Liver (tissue), 9 donors: ENCODE results near the gene ARFGAP1. TPM values are rescaled to one million over a fixed set of nuclear protein-coding genes. Genes with fewer than 3 reads are reported as not detected.

Experiments used
- DNase-seq: peaks from one replicate; pipeline ENCODE4 v3.0.0-alpha.2; 2017; ENCODE audit warnings: low spot score
- H3K27ac ChIP-seq, 2 donors: one replicate each; pipeline ENCODE4 v1.7.0; 2013; ENCODE audit warnings: inconsistent platforms in 2 of 2, low read length in 2 of 2, control low read depth in 1 of 2, low read depth in 1 of 2, mild to moderate bottlenecking in 1 of 2
- H3K27me3 ChIP-seq, 4 donors: one replicate each; pipeline versions ENCODE4 v1.6.1 to v1.7.0; 2013; ENCODE audit warnings: low read length in 3 of 4, inconsistent platforms in 1 of 4, mild to moderate bottlenecking in 1 of 4, moderate library complexity in 1 of 4; ENCODE audit not compliant: control insufficient read depth in 4 of 4, insufficient read depth in 4 of 4
- H3K36me3 ChIP-seq, 4 donors: one replicate each; pipeline versions ENCODE4 v1.6.1 to v1.7.0; 2013; ENCODE audit warnings: low read length in 3 of 4, mild to moderate bottlenecking in 3 of 4, low read depth in 1 of 4, moderate library complexity in 1 of 4; ENCODE audit not compliant: control insufficient read depth in 4 of 4, insufficient read depth in 3 of 4
- H3K4me1 ChIP-seq, 4 donors: one replicate each; pipeline versions ENCODE4 v1.6.1 to v1.7.0; 2013; ENCODE audit warnings: low read length in 3 of 4, mild to moderate bottlenecking in 3 of 4, moderate library complexity in 1 of 4; ENCODE audit not compliant: control insufficient read depth in 4 of 4, insufficient read depth in 4 of 4
- H3K4me3 ChIP-seq, 3 donors: one replicate each; pipeline versions ENCODE4 v1.6.1 to v1.7.0; 2013; ENCODE audit warnings: low read length in 3 of 3, control low read depth in 1 of 3, low read depth in 1 of 3, mild to moderate bottlenecking in 1 of 3
- H3K9ac ChIP-seq, 2 donors: one replicate each; pipeline ENCODE4 v1.7.0; 2013; ENCODE audit warnings: low read length in 2 of 2, mild to moderate bottlenecking in 2 of 2, moderate library complexity in 2 of 2, control low read depth in 1 of 2, low read depth in 1 of 2
- H3K9me3 ChIP-seq, 4 donors: one replicate each; pipeline versions ENCODE4 v1.6.1 to v1.7.0; 2013; ENCODE audit warnings: low read length in 3 of 4; ENCODE audit not compliant: control insufficient read depth in 4 of 4
- FOXA1 ChIP-seq: IDR thresholded peaks from 2 replicates; pipeline ENCODE4 v1.6.1; 2016; ENCODE audit warnings: antibody characterized with exemption
- FOXA2 ChIP-seq: IDR thresholded peaks from 2 replicates; pipeline ENCODE4 v1.6.1; 2016; ENCODE audit warnings: antibody characterized with exemption
- GABPA ChIP-seq, 2 donors: IDR thresholded peaks in 1 of 2; conservative IDR thresholded peaks in 1 of 2; 2 replicates each; pipeline ENCODE4 v1.6.1; 2016; ENCODE audit warnings: antibody characterized with exemption in 2 of 2, mild to moderate bottlenecking in 1 of 2, moderate library complexity in 1 of 2
- HNF4A ChIP-seq, 2 donors: conservative IDR thresholded peaks; 2 replicates each; pipeline ENCODE4 v1.6.1; 2016; ENCODE audit warnings: antibody characterized with exemption in 2 of 2, mild to moderate bottlenecking in 2 of 2
- HNF4G ChIP-seq: IDR thresholded peaks from 2 replicates; pipeline ENCODE4 v1.6.1; 2016; ENCODE audit warnings: antibody characterized with exemption
- JUND ChIP-seq, 2 donors: IDR thresholded peaks; 2 replicates each; pipeline ENCODE4 v1.6.1; 2016; ENCODE audit warnings: antibody characterized with exemption in 2 of 2
- NR2F2 ChIP-seq: IDR thresholded peaks from 2 replicates; pipeline ENCODE4 v1.6.1; 2016; ENCODE audit warnings: antibody characterized with exemption
- REST ChIP-seq: IDR thresholded peaks from 2 replicates; pipeline ENCODE4 v1.6.1; 2016; ENCODE audit warnings: antibody characterized with exemption, mild to moderate bottlenecking
- YY1 ChIP-seq: IDR thresholded peaks from 2 replicates; pipeline ENCODE4 v1.6.1; 2016; ENCODE audit warnings: antibody characterized with exemption, mild to moderate bottlenecking
- whole genome bisulfite sequencing: extraction: QIAGEN DNeasy Blood & Tissue Kit; methylation state at CpG from one replicate; pipeline ENCODE4 v1.1.7; 2013; 5-methylcytosine and 5-hydroxymethylcytosine counted together
- polyA plus RNA-seq, 2 donors: library from polyadenylated mRNA; stranded (reverse) in 1 of 2; unstranded in 1 of 2; fragments of 200-250 nt in 1 of 2; fragments of >200 nt in 1 of 2; fragmentation: Nextera tagmentation in 1 of 2; extraction: Ambion mirVana in 1 of 2; gene quantifications; one replicate each; pipeline versions ENCODE4 v1.2.1 to v1.2.3, GENCODE V29; 2013 to 2015
- total RNA-seq, 2 donors: library from RNA; depleted of rRNA; stranded (reverse); fragments of >200 nt; gene quantifications; one replicate each; pipeline ENCODE4 v1.2.3, GENCODE V29; 2014
- donor health status: healthy.
- donor health status: healthy.
- donor health status: healthy.
- donor health status: healthy.
- donor health status: healthy.

ARFGAP1 gene
- total and polyA plus RNA-seq, 4 donors = 11.2 to 29.7 (median 21.8) TPM

GRCh38 chr20:63244468-63244867 is 28.1 kb upstream of the ARFGAP1 start:
- Histone ChIP-seq H3K27ac (no peak overlapping the region), H3K4me3 (no peak overlapping the region), H3K9me3 (no peaks in the 10 kb centered on the region), H3K27me3 (peaks cover 0 to 3% (median 1%) of the 10 kb centered on the region in 4 donors), H3K9ac (no peak overlapping the region), H3K4me1 (no peaks in the 10 kb centered on the region), H3K36me3 (no peaks in the 10 kb centered on the region)
- DNase-seq = no peak
- 78% methylated on average over 10 of the region's 10 CpGs for WGBS
- TF ChIP-seq NR2F2 (no peak), FOXA1 (no peak)

GRCh38 chr20:63246490-63247288 is 25.9 kb upstream of the ARFGAP1 start:
- no peak for DNase-seq
- H3K4me1 ChIP-seq = no peaks in the 10 kb centered on the region
- no peak overlapping the region for H3K4me3 ChIP-seq
- no peaks in the 10 kb centered on the region for H3K9me3 ChIP-seq
- WGBS = 42% methylated on average over 50 of the region's 50 CpGs
- no peak overlapping the region for H3K27ac ChIP-seq
- TF ChIP-seq JUND (IDR thresholded peaks at IDR 0.05) (no peak), HNF4A (conservative IDR thresholded peaks at IDR 0.05) (no peak), FOXA2 (no peak)
- H3K36me3 ChIP-seq = no peaks in the 10 kb centered on the region
- peaks cover 0 to 4% (median 3%) of the 10 kb centered on the region in 4 donors for H3K27me3 ChIP-seq
- no peak overlapping the region for H3K9ac ChIP-seq

DNA sequence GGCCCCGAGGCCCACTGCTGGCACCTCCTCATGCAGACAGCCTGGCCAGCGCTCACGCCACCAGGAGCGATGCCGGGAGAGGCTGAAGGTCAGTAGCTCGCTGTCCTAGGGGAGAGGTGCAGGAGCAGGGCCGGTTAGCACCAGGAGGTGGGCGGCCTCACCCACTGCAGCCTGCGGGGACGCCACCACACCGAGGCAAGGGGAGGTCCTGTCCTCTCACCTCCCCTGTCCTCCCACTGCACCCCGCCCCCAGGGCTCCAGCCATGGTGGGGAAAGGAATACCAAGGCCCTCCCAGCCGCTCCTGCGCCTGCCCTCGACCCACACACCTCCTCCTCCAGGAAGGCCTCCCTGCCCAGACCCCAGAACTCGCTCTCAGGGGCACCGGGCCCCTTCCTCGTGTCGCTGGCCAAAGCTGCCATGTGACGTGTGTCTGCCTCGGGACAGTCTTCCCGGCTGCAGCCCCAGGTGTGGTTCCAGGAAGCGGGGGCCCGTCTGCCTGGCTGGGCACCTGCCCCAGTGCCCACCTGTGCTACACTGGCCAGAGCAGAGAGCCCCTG is 24.9 kb upstream of the ARFGAP1 start:
- 63% methylated on average over 24 of the region's 24 CpGs for WGBS

More for the DNA sequence above, 24.9 kb upstream of the ARFGAP1 start:
- TF ChIP-seq REST (no peak), FOXA1 (no peak), JUND (IDR thresholded peaks at IDR 0.05) (no peak), HNF4G (no peak), NR2F2 (no peak), GABPA (IDR thresholded peaks at IDR 0.05 in 1 of 2, conservative IDR thresholded peaks at IDR 0.05 in 1 of 2) (no peak), YY1 (no peak)
- Histone ChIP-seq H3K4me3 (no peak overlapping the region), H3K27ac (no peak overlapping the region), H3K36me3 (no peaks in the 10 kb centered on the region), H3K9me3 (no peaks in the 10 kb centered on the region), H3K9ac (no peak overlapping the region), H3K27me3 (peaks cover 0 to 4% (median 3%) of the 10 kb centered on the region in 4 donors), H3K4me1 (no peaks in the 10 kb centered on the region)
- no peak for DNase-seq
